Putamen (tissue), 1 donor: ENCODE results near the gene DOCK1.

Experiments used
- DNase-seq: peaks from one replicate; pipeline ENCODE4 v3.0.0-alpha.2; 2016; ENCODE audit warnings: low spot score

Gene DOCK1

DNA sequence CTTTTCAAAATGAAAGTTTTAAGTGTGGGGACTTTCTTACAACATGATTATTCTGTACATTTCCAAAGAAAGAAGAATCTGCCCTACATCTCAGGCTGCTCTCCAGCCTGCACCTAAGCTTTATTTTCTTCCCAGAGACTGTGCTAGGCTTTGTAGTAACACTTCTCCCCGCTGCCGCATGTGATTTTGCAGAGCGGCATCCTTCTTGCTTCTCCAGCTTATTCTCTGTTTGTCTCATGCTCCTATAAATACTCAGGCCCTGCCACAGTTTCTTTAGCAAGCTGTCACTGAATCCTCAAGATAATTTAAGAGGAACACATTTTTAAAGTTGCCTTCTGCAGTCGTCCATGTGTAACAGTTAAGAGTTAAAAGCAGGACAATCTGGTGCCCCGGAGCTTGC is 237.6 kb downstream of the DOCK1 start:
- DNase-seq, result no peak

DNA sequence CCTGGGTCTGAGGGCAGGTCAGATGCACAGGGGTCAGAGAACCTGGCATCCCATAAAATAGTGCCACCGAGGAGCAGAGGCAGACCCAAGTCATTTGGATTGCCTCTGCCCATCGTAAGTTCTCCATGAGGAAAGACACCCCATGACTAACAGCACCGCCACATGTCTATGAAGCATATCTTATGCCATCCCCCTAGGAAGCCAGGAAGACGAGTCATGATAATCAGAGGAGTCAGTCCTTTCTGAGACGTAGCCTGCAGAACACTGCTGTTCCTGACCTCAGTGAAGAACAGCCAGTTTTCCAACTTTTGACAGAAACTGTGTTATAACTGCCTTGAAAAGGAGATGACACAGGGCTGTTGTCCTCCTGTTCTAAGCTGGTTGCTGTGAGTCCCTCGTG is 239.9 kb downstream of the DOCK1 start:
- no peak for DNase-seq

GRCh38 chr10:127146661-127147060 is 241.4 kb downstream of the DOCK1 start:
- no peak for DNase-seq

- peak; percentile 57 for DNase-seq
Measured at GRCh38 chr10:127148066-127148932, 243.1 kb downstream of the DOCK1 start.

DNA sequence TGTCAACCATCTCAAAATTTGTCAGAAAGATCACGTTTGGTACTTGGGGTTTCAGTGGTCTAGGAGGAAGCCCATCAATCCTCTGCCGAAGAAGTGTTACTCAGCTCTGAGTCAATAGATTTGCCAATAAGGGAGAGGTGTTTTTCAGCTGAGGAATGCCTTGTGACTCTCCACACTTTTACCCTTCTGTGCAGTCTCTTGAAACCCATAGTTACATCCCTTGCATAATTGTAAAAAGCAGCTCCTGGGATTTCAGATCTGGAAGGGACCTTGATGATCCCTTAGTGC is 243.6 kb downstream of the DOCK1 start:
- no peak for DNase-seq

GRCh38 chr10:127149501-127150081 is 244.4 kb downstream of the DOCK1 start:
- no peak for DNase-seq

DNA sequence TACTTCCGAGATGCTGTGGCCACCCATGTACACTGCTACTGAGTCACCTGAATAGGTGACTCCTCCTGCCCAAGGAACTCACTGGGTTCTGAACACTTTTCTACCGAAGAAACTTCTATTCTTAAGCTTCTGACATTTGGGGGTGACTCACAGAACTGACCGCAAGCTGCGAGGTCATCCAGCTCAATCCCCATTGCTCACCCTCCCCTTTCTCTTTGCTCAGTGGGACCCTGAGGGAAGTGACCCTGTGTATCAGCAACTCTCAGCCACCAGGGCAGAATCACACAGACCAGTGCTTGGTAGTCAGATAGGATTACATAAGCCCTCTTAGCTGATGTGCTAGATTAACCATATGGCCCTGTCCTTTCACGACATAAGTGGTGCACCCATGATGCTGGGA is 244.9 kb downstream of the DOCK1 start:
- DNase-seq, result no peak

- DNase-seq, result no peak
Measured at GRCh38 chr10:127151541-127151940, 246.3 kb downstream of the DOCK1 start.

DNA sequence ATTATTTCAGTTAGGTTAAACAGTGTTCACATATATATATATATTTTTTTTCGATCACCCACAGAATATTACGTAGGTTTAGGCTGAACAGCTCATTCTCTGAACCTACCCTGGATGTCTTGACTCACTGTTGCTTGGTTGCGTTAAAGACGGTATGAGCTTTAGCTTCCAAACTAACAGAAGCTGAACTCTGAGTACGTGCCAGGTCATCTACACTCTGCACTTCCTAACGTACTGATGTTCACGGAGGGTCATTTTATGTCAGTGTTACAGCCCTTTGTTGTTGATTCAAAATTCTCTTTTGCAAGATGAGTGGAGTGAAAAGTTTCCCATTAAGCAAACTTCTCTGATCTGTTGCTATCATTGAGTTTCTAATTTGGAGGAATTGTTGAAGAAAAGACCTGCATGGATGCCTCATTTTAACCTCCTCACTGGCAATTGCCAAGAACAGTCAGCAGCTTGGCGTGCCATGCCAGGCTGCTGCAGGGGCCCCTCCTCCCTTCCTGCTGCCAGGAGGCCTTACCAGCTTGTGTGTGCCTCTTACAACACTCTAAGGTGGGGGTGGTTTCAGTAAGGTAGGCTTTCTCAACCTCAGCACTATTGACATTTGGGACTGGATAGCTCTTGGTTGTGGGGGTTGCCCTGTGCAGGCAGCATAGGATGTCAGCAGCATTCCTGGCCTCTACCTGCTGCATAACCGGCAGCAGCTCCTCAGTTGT is 246.9 kb downstream of the DOCK1 start:
- no peak for DNase-seq

- no peak for DNase-seq
Measured at GRCh38 chr10:127153181-127153580, 248.0 kb downstream of the DOCK1 start.

DNA sequence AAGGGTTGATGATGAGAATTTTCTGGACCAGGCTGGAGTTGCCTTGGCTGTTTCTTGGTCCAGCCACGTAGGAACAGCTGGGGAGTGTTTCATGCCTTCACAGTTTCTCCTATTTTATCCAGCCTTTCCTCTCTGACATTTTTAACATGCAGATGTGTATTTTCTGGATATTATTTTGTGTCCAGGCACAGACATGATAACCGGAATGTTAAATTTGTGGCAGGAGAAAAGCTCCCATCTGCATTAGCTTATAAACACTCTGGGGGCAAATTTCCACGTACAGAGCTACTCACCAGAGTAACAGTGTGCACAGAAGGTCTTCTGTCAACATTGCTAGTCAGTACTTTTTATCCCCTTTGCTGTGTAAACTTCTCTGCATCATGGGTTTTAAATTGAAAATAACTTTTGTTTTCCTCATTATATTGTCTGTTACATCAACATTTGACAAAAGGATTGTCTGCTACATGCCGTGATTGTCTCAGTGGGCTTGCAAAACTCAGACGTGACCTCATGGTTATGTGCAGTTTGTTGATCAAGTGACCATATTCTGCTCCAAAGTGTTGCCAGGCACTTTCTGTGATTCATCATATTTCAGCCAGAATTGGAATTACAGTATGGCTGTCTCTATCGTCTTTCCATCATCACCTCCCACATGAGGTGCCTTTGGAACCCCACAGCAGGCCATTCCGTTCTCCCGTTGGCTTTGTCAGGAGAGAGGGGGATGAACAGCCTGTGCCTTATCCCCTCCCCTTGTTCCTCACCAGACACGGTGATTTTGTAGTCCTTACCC is 249.8 kb downstream of the DOCK1 start:
- no peak for DNase-seq

- no peak for DNase-seq
Measured at GRCh38 chr10:127157089-127157488, 251.9 kb downstream of the DOCK1 start.

DNA sequence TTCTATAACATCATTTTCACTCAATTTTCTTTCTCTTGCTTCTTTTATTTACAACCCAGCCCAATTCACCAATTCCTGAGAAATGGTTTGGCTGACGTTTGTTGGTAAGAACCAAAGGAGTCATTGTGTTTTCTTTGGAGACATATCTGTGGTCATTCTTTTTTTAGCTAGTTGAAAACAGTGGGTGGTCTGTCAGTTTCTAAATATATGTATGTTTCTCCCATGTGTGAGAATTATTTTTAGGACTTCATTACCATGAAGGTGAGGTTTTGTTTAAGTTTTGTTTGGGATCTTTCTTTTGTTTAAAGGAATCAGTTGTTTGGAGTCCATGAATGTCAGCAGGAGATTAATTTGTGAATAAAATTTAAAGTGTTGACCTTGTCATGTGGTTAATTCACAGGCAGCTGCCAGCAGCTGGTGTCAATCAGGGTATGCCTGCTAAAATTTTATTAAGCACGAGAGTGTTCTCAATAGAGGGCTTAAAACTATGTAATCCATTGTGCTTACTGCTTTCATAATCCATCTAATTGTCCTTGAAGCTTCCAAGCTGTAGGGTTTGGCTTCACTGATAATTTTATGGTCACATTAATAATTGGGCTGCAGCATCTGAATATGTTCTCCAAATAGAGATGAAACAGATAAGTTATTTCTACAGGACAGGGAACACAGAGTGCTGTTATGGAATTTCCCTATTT is 252.4 kb downstream of the DOCK1 start:
- DNase-seq, result no peak

DNA sequence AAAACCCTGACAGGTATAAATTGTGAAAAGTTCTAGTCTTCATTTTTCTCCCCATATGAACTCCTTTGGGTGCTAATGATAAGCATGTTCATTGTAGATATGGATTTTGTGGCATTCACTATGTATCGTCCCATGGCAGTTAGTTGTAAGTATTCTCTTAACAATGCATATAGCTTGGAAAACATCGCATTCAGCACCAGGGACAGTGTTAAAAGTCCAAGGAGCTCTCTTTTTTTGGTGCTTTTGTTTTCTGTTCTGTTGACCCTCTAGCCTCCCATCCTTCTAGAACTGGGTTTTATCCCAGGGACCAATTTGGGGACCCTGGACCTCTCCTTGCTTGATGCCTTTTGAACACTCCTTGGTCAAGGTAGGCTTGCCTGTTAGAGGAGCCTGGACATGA is 253.4 kb downstream of the DOCK1 start:
- DNase-seq, result no peak

DNA sequence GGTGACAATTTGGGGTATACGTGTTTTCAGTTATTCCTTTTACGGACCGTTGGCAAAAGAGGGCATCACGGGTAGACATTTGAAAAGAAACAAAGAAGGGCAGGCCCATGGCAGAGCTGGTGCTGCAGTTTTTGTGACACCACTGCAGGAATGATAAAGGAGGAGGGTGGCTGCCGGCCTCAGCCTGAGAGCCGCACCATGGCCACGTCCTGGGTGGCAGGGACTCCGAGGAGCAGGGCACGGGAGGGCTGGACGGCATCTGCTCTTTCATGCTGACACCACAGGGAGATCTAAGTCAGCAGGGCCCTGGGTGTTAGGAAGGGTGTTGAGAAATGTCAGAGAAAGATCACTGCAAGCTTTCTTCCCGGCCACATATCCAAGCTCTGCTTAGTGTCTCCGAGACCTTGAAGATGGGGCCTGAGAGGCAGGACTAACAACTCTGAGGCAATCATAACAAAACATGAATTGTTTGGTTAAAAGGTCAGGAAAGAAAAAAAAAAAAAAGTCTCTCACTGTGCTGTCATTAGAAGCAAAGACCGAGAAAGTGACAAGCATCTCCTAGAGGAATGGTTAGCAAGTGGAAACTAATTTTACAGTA is 254.5 kb downstream of the DOCK1 start:
- DNase-seq, result no peak

DNA sequence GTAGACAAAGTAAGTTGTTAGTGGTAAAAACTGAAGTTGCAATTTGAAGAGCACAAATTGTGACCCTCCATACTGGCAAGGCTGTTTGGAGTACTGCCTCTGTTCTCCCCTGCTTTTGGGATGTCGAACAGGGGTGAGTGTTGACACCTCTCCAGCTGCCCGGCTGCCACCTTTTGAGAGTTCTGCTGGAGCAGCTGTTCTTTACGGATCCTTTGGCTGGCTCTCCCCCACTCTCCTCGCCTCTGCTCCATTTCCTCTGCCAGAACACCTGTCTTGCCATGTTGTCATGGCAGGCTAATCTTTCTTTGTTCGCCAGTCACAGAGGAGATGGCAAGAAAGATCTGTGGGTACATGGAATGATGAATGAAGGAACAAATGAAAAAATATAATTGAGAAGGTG is 256.3 kb downstream of the DOCK1 start:
- no peak for DNase-seq

- no peak for DNase-seq
Measured at GRCh38 chr10:127162841-127163240, 257.6 kb downstream of the DOCK1 start.

- DNase-seq, result peak; percentile 31
Measured at GRCh38 chr10:127168261-127168660, 263.0 kb downstream of the DOCK1 start.

DNA sequence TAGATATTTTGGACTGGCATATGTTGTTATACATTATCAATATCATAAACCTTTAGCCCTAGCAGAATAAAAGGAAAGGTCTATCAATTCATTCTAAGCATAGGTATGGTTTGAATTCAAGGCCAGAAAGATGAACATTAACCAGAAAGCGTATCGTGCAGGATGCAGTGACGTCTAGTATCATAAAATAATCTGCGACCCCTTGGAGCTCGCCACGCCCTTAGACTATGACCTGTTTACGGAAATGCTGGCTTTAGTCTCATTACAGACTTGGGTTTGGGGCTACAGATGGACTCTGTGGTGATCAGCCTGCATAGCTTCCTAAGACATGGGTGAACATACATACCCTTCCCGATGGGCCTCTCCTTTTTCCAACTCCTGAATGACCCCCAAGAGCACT is 269.6 kb downstream of the DOCK1 start:
- DNase-seq, result no peak

DNA sequence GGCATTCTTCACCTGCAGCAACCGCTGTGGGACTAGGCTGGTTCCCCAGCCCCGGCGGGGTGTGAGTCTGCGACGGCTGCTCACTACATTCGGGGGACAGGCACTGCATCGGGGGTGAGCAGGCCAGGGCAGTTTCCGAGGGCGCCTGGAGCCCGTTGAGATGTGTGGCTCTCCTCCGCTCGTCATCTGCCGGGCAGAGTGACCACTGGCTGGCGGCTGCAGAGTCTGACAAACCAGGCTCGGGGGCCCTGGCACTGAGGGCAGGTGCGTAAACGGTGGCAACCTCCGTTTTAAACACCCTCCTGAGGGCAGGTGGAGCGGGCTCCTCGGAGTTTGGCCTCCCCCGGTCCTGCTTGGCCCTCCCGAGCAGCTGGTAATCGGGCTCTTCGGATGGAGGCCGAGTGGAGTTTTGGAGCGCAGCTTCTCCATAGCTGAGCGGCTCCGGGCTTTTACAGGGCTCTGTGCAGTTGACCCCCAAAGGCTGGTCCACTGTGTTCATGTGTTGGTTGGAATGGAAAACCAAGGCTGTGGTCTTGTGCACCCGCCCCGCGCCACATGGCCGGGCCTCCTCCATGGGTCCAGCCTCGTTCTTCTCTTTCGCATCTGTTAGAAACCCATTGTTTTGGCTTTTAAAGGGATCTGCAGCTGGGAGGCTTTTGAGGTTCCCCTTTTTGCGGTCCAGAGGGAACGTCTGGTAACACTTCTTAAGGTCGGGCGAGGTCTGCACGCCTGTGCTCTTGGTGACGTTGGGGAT is 270.3 kb downstream of the DOCK1 start:
- no peak for DNase-seq

DNA sequence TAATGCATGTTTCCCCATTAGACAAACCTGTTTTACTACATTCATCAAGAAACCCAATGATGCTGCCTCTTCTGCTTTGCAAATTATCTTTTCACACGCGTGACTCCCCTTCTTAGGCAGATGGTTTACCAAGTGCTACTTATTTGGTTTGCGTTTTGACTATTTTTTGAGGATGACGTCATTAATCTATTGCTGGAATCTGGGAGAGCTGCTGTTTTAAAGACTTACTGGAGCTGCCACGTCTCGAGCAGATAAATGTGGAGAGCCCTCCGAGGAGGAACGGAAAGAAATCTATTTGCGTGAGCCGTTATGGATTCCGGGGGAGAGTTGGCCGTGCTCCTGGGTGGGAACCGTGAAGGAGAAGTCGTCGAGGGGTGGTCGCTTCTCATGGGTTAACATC is 271.4 kb downstream of the DOCK1 start:
- no peak for DNase-seq
